Calu3 (cell line): ENCODE data around the gene PRLH. TPM values are rescaled to one million over a fixed set of nuclear protein-coding genes. Genes with fewer than 3 reads are reported as not detected.

Experiments
- BruUV-seq: library from RNA; stranded (reverse); fragments of 400-500 nt; replicated peaks from 2 replicates; lab custom pipeline; 2021; lab: Mats Ljungman, UMichigan
- CTCF ChIA-PET: fragments of 300-600 bp; sonication (Branson Sonifier 250); formaldehyde crosslinking; loops from one replicate; lab custom pipeline; 2022; ENCODE audit warnings: antibody characterized with exemption; lab: Charles Lee
- DNase-seq: peaks from one replicate; pipeline ENCODE4 v3.0.0; 2022
- H3K27ac Mint-ChIP-seq: one replicate; pipeline ENCODE4 v1.8.0; 2022; ENCODE audit warnings: mixed read lengths; ENCODE audit not compliant: unreplicated experiment
- H3K27me3 Mint-ChIP-seq: one replicate; pipeline ENCODE4 v1.8.0; 2022; ENCODE audit warnings: mixed read lengths; ENCODE audit not compliant: unreplicated experiment
- H3K36me3 Mint-ChIP-seq: one replicate; pipeline ENCODE4 v1.8.0; 2022; ENCODE audit warnings: mild to moderate bottlenecking, moderate library complexity, mixed read lengths; ENCODE audit not compliant: insufficient read depth, unreplicated experiment
- H3K4me1 Mint-ChIP-seq: one replicate; pipeline ENCODE4 v1.8.0; 2022; ENCODE audit warnings: mild to moderate bottlenecking, low read depth, mixed read lengths; ENCODE audit not compliant: unreplicated experiment
- H3K4me3 Mint-ChIP-seq: one replicate; pipeline ENCODE4 v1.8.0; 2022; ENCODE audit warnings: mild to moderate bottlenecking, low read depth, moderate library complexity, mixed read lengths; ENCODE audit not compliant: unreplicated experiment
- H3K9me3 Mint-ChIP-seq: one replicate; pipeline ENCODE4 v1.8.0; 2022; ENCODE audit warnings: low read depth, mixed read lengths; ENCODE audit not compliant: unreplicated experiment
- CTCF ChIP-seq: fragments of 200-600 bp; IDR thresholded peaks from one replicate; pipeline ENCODE4 v1.8.0; 2022; ENCODE audit warnings: antibody characterized with exemption; ENCODE audit not compliant: unreplicated experiment
- intact Hi-C: fragments of 100-400 bp; cut with micrococcal nuclease; formaldehyde crosslinking; loops from one replicate; pipeline ENCODE4 v1.10.0; 2022; ENCODE audit not compliant: unreplicated experiment
- total RNA-seq: library from RNA; stranded (reverse); gene quantifications from 2 replicates; pipeline ENCODE4 v1.2.3, GENCODE V29; 2022

PRLH gene
- total RNA-seq, 1 experiment from 2014 or later = not detected

- H3K27me3 Mint-ChIP-seq = peaks cover 14% of the 10 kb centered on the region
- H3K4me3 Mint-ChIP-seq = no peak overlapping the region
- no peak overlapping the region for H3K27ac Mint-ChIP-seq
- CTCF ChIA-PET = no interaction called here
- no TSS peak for BruUV-seq
- H3K4me1 Mint-ChIP-seq = no peaks in the 10 kb centered on the region
- no peaks in the 10 kb centered on the region for H3K9me3 Mint-ChIP-seq
- TF ChIP-seq CTCF = no peak
- no peaks in the 10 kb centered on the region for H3K36me3 Mint-ChIP-seq
- intact Hi-C loops = no loop called here
- no peak for DNase-seq
Measured at GRCh38 chr2:237561221-237561620, 5.2 kb upstream of the PRLH start.

- BruUV-seq = no TSS peak
- no peak for TF ChIP-seq CTCF
- Mint-ChIP-seq H3K27ac (no peak overlapping the region), H3K4me1 (no peaks in the 10 kb centered on the region), H3K9me3 (no peaks in the 10 kb centered on the region), H3K36me3 (no peaks in the 10 kb centered on the region), H3K27me3 (peaks cover 16% of the 10 kb centered on the region), H3K4me3 (no peak overlapping the region)
- CTCF ChIA-PET = interaction anchor here (1.5 kb wide), 1 partner anchor 93 kb away, joined by 5 read pairs; no protein-coding TSS in a partner anchor
- peak; percentile 59 for DNase-seq
- intact Hi-C loops = no loop called here
Measured at GRCh38 chr2:237563816-237564215, 2.6 kb upstream of the PRLH start.

GRCh38 chr2:237564526-237565131, 1.7 kb upstream of the PRLH start:
- no peak overlapping the region for H3K27ac Mint-ChIP-seq
- CTCF ChIA-PET = no interaction called here
- TF ChIP-seq CTCF = no peak
- H3K36me3 Mint-ChIP-seq = no peaks in the 10 kb centered on the region
- no peaks in the 10 kb centered on the region for H3K9me3 Mint-ChIP-seq
- no TSS peak for BruUV-seq
- no peaks in the 10 kb centered on the region for H3K4me1 Mint-ChIP-seq
- H3K4me3 Mint-ChIP-seq = no peak overlapping the region
- H3K27me3 Mint-ChIP-seq = peaks cover 12% of the 10 kb centered on the region
- no peak for DNase-seq
- intact Hi-C loops = no loop called here

- Mint-ChIP-seq H3K4me3 (no peak overlapping the region), H3K36me3 (no peaks in the 10 kb centered on the region), H3K27me3 (peaks cover 12% of the 10 kb centered on the region), H3K4me1 (no peaks in the 10 kb centered on the region), H3K9me3 (no peaks in the 10 kb centered on the region), H3K27ac (no peak overlapping the region)
- BruUV-seq = no TSS peak
- CTCF ChIA-PET = no interaction called here
- DNase-seq = no peak
- intact Hi-C loops = no loop called here
- no peak for TF ChIP-seq CTCF
Measured at GRCh38 chr2:237565974-237566373, 400 bp upstream of the PRLH start.
